Neural cell (in vitro differentiated cells): ENCODE results near the gene ADGRG3. TPM values are rescaled to one million over a fixed set of nuclear protein-coding genes. Genes with fewer than 3 reads are reported as not detected.

ENCODE experiments used
- H2AFZ ChIP-seq: fragments of 200-600, 300-800 bp; sonication (generic), shearing (Covaris generic); 2 replicates; pipeline ENCODE4 v1.6.0; 2014; ENCODE audit warnings: low read depth, mild to moderate bottlenecking, antibody characterized with exemption, low read length, moderate library complexity
- H3F3A ChIP-seq: fragments of 200-600 bp; shearing (Covaris generic); 2 replicates; pipeline ENCODE4 v1.6.1; 2016; ENCODE audit warnings: mild to moderate bottlenecking, moderate library complexity, mixed read lengths, antibody characterized with exemption, low read length; ENCODE audit not compliant: insufficient read depth, poor library complexity, severe bottlenecking
- H3K27ac ChIP-seq: fragments of 200-600, 300-800 bp; sonication (generic), shearing (Covaris generic); 2 replicates; pipeline ENCODE4 v1.5.1; 2014; ENCODE audit warnings: mild to moderate bottlenecking, low read length, moderate library complexity
- H3K27me3 ChIP-seq: fragments of 300-800, 200-600 bp; sonication (generic), shearing (Covaris generic); 2 replicates; pipeline ENCODE4 v1.6.0; 2014; ENCODE audit warnings: mild to moderate bottlenecking, low read depth, low read length, moderate library complexity; ENCODE audit not compliant: insufficient read depth
- H3K36me3 ChIP-seq: fragments of 300-800, 200-600 bp; sonication (generic), shearing (Covaris generic); 2 replicates; pipeline ENCODE4 v1.5.1; 2014; ENCODE audit warnings: mild to moderate bottlenecking, antibody characterized with exemption, low read length, moderate library complexity; ENCODE audit not compliant: insufficient read depth
- H3K4me2 ChIP-seq: fragments of 300-800, 200-600 bp; sonication (generic), shearing (Covaris generic); 2 replicates; pipeline ENCODE4 v1.6.0; 2014; ENCODE audit warnings: mild to moderate bottlenecking, low read length
- H3K4me3 ChIP-seq: fragments of 300-800, 200-600 bp; sonication (generic), shearing (Covaris generic); 2 replicates; pipeline ENCODE4 v1.5.1; 2014; ENCODE audit warnings: mild to moderate bottlenecking, low read length, moderate library complexity
- H3K79me2 ChIP-seq: fragments of 200-600 bp; shearing (Covaris generic); replicated peaks from 2 replicates; pipeline ENCODE4 v1.6.0; 2014; ENCODE audit warnings: mild to moderate bottlenecking, low read length, moderate library complexity; ENCODE audit not compliant: insufficient read depth
- H3K9ac ChIP-seq: fragments of 300-800, 200-600 bp; sonication (generic), shearing (Covaris generic); 2 replicates; pipeline ENCODE4 v1.6.1; 2016; ENCODE audit warnings: mild to moderate bottlenecking, low read length, mixed read lengths
- H3K9me2 ChIP-seq: fragments of 200-600 bp; shearing (Covaris generic); 2 replicates; pipeline ENCODE4 v1.6.1; 2016; ENCODE audit warnings: mild to moderate bottlenecking, low read length, mixed read lengths; ENCODE audit not compliant: insufficient read depth
- H3K9me3 ChIP-seq: fragments of 200-600, 300-800 bp; sonication (generic), shearing (Covaris generic); 2 replicates; pipeline ENCODE4 v1.6.1; 2016; ENCODE audit warnings: mild to moderate bottlenecking, mixed run types, low read length, moderate library complexity, mixed read lengths
- H4K20me1 ChIP-seq: fragments of 200-600 bp; shearing (Covaris generic); 2 replicates; pipeline ENCODE4 v1.6.1; 2016; ENCODE audit warnings: mild to moderate bottlenecking, mixed run types; ENCODE audit not compliant: insufficient read depth
- EP300 ChIP-seq: fragments of 450-650 bp; conservative IDR thresholded peaks from 2 replicates; pipeline ENCODE4 v1.6.1; 2014; ENCODE audit warnings: antibody characterized with exemption, mild to moderate bottlenecking, moderate library complexity; ENCODE audit not compliant: poor library complexity, severe bottlenecking
- EZH2 ChIP-seq: fragments of 200-600, 300-800 bp; shearing (Covaris generic), sonication (generic); IDR thresholded peaks from 2 replicates; pipeline ENCODE4 v1.6.1; 2014; ENCODE audit warnings: antibody characterized with exemption, low read length, borderline replicate concordance, mild to moderate bottlenecking; ENCODE audit not compliant: insufficient read depth, poor library complexity, severe bottlenecking
- MXI1 ChIP-seq: fragments of 450-650 bp; conservative IDR thresholded peaks from 2 replicates; pipeline ENCODE4 v1.6.1; 2014; ENCODE audit warnings: antibody characterized with exemption, mild to moderate bottlenecking; ENCODE audit not compliant: poor library complexity, severe bottlenecking
- POLR2AphosphoS5 ChIP-seq: IDR thresholded peaks from 2 replicates; pipeline ENCODE4 v1.6.1; 2012
- RAD21 ChIP-seq: fragments of 450-650 bp; conservative IDR thresholded peaks from 2 replicates; pipeline ENCODE4 v1.6.1; 2014; ENCODE audit warnings: antibody characterized with exemption, mild to moderate bottlenecking, moderate library complexity
- REST ChIP-seq: IDR thresholded peaks from 2 replicates; pipeline ENCODE4 v1.6.1; 2012; ENCODE audit warnings: borderline replicate concordance
- SMC3 ChIP-seq: fragments of 450-650 bp; conservative IDR thresholded peaks from 2 replicates; pipeline ENCODE4 v1.6.1; 2014; ENCODE audit warnings: antibody characterized with exemption, mild to moderate bottlenecking, moderate library complexity; ENCODE audit not compliant: poor library complexity
- TAF1 ChIP-seq: IDR thresholded peaks from 2 replicates; pipeline ENCODE4 v1.6.1; 2012; ENCODE audit warnings: low read depth
- polyA plus RNA-seq: library from polyadenylated mRNA; depleted of rRNA; stranded (reverse); fragments of >200 nt; gene quantifications from 2 replicates; pipeline ENCODE4 v1.2.3, GENCODE V29; 2014
- TF ChIP-seq, protein P1 (sequence below): fragments of 450-650 bp; IDR thresholded peaks from 2 replicates; pipeline ENCODE4 v1.5.1; 2014; ENCODE audit warnings: antibody characterized with exemption, mild to moderate bottlenecking, moderate library complexity; ENCODE audit not compliant: poor library complexity, severe bottlenecking

ADGRG3 gene
- polyA plus RNA-seq, 1 donor from 2014 or later, result 0.62 TPM

- Histone ChIP-seq H4K20me1 (peaks cover 20% of the 10 kb centered on the region), H3K27me3 (no peaks in the 10 kb centered on the region), H3K4me2 (no peak overlapping the region), H3K9me2 (no peaks in the 10 kb centered on the region), H3K79me2 (peaks cover 4% of the 10 kb centered on the region), H3K27ac (no peak overlapping the region), H3K36me3 (peaks cover 11% of the 10 kb centered on the region), H3F3A (no peaks in the 10 kb centered on the region), H3K4me3 (no peak overlapping the region), H3K9me3 (no peaks in the 10 kb centered on the region), H2AFZ (no peak overlapping the region), H3K9ac (no peak overlapping the region)
- TF ChIP-seq TAF1, result no peak
- TF ChIP-seq, protein P1, sequence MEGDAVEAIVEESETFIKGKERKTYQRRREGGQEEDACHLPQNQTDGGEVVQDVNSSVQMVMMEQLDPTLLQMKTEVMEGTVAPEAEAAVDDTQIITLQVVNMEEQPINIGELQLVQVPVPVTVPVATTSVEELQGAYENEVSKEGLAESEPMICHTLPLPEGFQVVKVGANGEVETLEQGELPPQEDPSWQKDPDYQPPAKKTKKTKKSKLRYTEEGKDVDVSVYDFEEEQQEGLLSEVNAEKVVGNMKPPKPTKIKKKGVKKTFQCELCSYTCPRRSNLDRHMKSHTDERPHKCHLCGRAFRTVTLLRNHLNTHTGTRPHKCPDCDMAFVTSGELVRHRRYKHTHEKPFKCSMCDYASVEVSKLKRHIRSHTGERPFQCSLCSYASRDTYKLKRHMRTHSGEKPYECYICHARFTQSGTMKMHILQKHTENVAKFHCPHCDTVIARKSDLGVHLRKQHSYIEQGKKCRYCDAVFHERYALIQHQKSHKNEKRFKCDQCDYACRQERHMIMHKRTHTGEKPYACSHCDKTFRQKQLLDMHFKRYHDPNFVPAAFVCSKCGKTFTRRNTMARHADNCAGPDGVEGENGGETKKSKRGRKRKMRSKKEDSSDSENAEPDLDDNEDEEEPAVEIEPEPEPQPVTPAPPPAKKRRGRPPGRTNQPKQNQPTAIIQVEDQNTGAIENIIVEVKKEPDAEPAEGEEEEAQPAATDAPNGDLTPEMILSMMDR, result no peak
- no peak for TF ChIP-seq POLR2AphosphoS5
- no peak for TF ChIP-seq RAD21
- no peak for TF ChIP-seq REST
- TF ChIP-seq SMC3, result no peak
- TF ChIP-seq EP300, result no peak
- TF ChIP-seq EZH2, result no peak
- no peak for TF ChIP-seq MXI1
Observed at GRCh38 chr16:57653936-57654335, 14.2 kb upstream of the ADGRG3 start.

DNA sequence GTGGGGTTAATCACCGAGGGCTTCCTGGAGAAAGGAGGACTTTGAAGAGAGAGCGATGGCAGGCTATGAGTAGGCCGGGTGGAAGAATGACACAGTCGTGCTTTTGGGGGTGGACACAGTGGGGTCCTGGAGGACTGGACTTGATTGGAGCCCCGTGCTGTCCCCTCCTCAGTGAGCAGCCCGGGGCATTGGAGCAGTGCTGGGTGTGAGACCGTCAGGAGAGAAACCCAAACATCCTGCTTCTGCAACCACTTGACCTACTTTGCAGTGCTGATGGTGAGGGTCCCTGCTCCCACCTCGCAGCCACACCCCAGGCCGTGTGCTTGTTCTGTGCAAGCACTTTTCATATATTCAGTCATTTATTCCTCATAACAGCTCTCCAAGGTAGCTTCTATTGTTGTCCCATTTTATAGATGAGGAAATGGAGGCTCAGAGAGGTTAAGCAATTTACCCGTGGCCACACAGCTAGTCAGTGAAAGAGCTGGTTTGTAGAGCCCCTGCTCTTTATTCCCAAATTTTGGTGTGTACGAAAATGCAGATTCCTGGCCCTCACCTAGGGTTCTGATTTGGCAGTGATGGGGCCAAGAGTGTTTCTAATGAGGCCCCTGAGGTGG is 11.7 kb upstream of the ADGRG3 start:
- Histone ChIP-seq H3K9me3 (no peaks in the 10 kb centered on the region), H3K27me3 (no peaks in the 10 kb centered on the region), H3K4me3 (no peak overlapping the region), H3K79me2 (no peaks in the 10 kb centered on the region), H3F3A (no peaks in the 10 kb centered on the region), H3K27ac (no peak overlapping the region), H3K9ac (no peak overlapping the region), H3K4me2 (no peak overlapping the region), H2AFZ (no peak overlapping the region), H4K20me1 (peaks cover 10% of the 10 kb centered on the region), H3K36me3 (peaks cover 23% of the 10 kb centered on the region), H3K9me2 (no peaks in the 10 kb centered on the region)
- TF ChIP-seq RAD21, result no peak
- TF ChIP-seq EP300, result no peak
- no peak for TF ChIP-seq MXI1
- no peak for TF ChIP-seq SMC3
- TF ChIP-seq, protein P1, result no peak
- no peak for TF ChIP-seq EZH2
- TF ChIP-seq POLR2AphosphoS5, result no peak
- TF ChIP-seq REST, result no peak
- TF ChIP-seq TAF1, result no peak
